ENCODE data around the gene STXBP5.

- TF ChIP-seq SUZ12 (IDR thresholded peaks at IDR 0.05; ENCODE audit: extremely low read depth, insufficient read depth, insufficient read length) = no peak
- no peak for TF ChIP-seq ZNF274 (IDR thresholded peaks at IDR 0.05; ENCODE audit: low read depth, low read length)
- TF ChIP-seq YY1 (IDR thresholded peaks at IDR 0.05; ENCODE audit: insufficient read depth, insufficient read length) = no peak
Observed at GRCh38 chr6:147246853-147247635, 42.8 kb downstream of the STXBP5 start.
